Naive thymus-derived CD4-positive, alpha-beta T cell (primary cell): ENCODE measurements around the gene GPR158. TPM values are rescaled to one million over a fixed set of nuclear protein-coding genes. Genes with fewer than 3 reads are reported as not detected.
A peak's percentile ranks its signal among the peaks of the same experiment; 100 is the strongest.

Experiments
- ATAC-seq: fragments of 150-1000 bp; cut with Tn5 transposase; 2 replicates; pipeline ENCODE4 v1.10.0; 2021; ENCODE audit warnings: mild to moderate bottlenecking, moderate library complexity
- CTCF ChIA-PET: fragments of 350-600 bp; sonication (Branson Sonifier 250); formaldehyde crosslinking; loops from one replicate; lab custom pipeline; 2021; ENCODE audit warnings: antibody characterized with exemption; lab: Charles Lee
- POLR2A ChIA-PET: fragments of 350-600 bp; sonication (Branson Sonifier 250); formaldehyde crosslinking; loops from one replicate; lab custom pipeline; 2021; ENCODE audit warnings: antibody characterized with exemption, inconsistent platforms; lab: Charles Lee
- DNase-seq, 9 donors: peaks; one replicate each; pipeline versions ENCODE4 v3.0.0 to v3.0.0-alpha.2; 2020 to 2022; ENCODE audit warnings: mixed read lengths in 1 of 9
- H3K27ac ChIP-seq: one replicate; pipeline ENCODE4 v1.7.0; 2013; ENCODE audit warnings: mild to moderate bottlenecking, low read depth, low read length, moderate library complexity
- H3K27me3 ChIP-seq, 2 donors: one replicate each; pipeline ENCODE4 v1.7.0; 2013; ENCODE audit warnings: low read length in 2 of 2, mild to moderate bottlenecking in 2 of 2, moderate library complexity in 2 of 2; ENCODE audit not compliant: control insufficient read depth in 2 of 2, insufficient read depth in 2 of 2
- H3K36me3 ChIP-seq, 3 experiments: 1 replicate in 2 of 3; 2 replicates in 1 of 3; pipeline ENCODE4 v1.7.0; 2013; ENCODE audit warnings: low read length in 3 of 3, mild to moderate bottlenecking in 3 of 3, moderate library complexity in 1 of 3; ENCODE audit not compliant: insufficient read depth in 3 of 3, control insufficient read depth in 2 of 3
- H3K4me1 ChIP-seq, 2 donors: one replicate each; pipeline ENCODE4 v1.7.0; 2013; ENCODE audit warnings: low read length in 2 of 2, mild to moderate bottlenecking in 2 of 2, moderate library complexity in 1 of 2; ENCODE audit not compliant: control insufficient read depth in 2 of 2, insufficient read depth in 2 of 2
- H3K4me3 ChIP-seq: 2 replicates; pipeline ENCODE4 v1.7.0; 2013; ENCODE audit warnings: mild to moderate bottlenecking, low read length
- H3K9me3 ChIP-seq, 3 experiments: 1 replicate in 2 of 3; 2 replicates in 1 of 3; pipeline ENCODE4 v1.7.0; 2013; ENCODE audit warnings: low read length in 3 of 3; ENCODE audit not compliant: control insufficient read depth in 2 of 3
- H3K27ac Mint-ChIP-seq, 9 donors: one replicate each; pipeline ENCODE4 v1.8.0; 2020 to 2022; ENCODE audit warnings: mixed read lengths in 9 of 9, mild to moderate bottlenecking in 8 of 9, moderate library complexity in 5 of 9, inconsistent platforms in 2 of 9
- H3K27me3 Mint-ChIP-seq, 5 donors: one replicate each; pipeline ENCODE4 v1.8.0; 2021 to 2022; ENCODE audit warnings: mixed read lengths in 5 of 5, mild to moderate bottlenecking in 1 of 5
- H3K36me3 Mint-ChIP-seq, 5 donors: one replicate each; pipeline ENCODE4 v1.8.0; 2020 to 2022; ENCODE audit warnings: mixed read lengths in 5 of 5, mild to moderate bottlenecking in 3 of 5, inconsistent platforms in 1 of 5
- H3K4me1 Mint-ChIP-seq, 7 donors: one replicate each; pipeline ENCODE4 v1.8.0; 2020 to 2022; ENCODE audit warnings: mixed read lengths in 7 of 7, mild to moderate bottlenecking in 3 of 7, inconsistent platforms in 1 of 7
- H3K4me3 Mint-ChIP-seq, 10 donors: one replicate each; pipeline ENCODE4 v1.8.0; 2020 to 2022; ENCODE audit warnings: mild to moderate bottlenecking in 10 of 10, mixed read lengths in 10 of 10, moderate library complexity in 6 of 10, inconsistent platforms in 2 of 10
- H3K9me3 Mint-ChIP-seq, 11 donors: one replicate each; pipeline ENCODE4 v1.8.0; 2020 to 2022; ENCODE audit warnings: mixed read lengths in 11 of 11, mild to moderate bottlenecking in 4 of 11, inconsistent platforms in 1 of 11, moderate library complexity in 1 of 11
- intact Hi-C, 2 donors: fragments of 100-400 bp; cut with micrococcal nuclease; formaldehyde crosslinking; loops; one replicate each; pipeline ENCODE4 v1.15.1; 2023
- polyA plus RNA-seq, 2 donors: library from polyadenylated mRNA; unstranded; fragments of 300-500 nt; fragmentation: Illumina TruSeq; gene quantifications; one replicate each; pipeline ENCODE4 v1.2.3, GENCODE V29; 2021
- total RNA-seq, 6 experiments: library from RNA in 5 of 6; stranded (reverse) in 5 of 6; gene quantifications; 1 replicate in 5 of 6; 2 replicates in 1 of 6; pipeline ENCODE4 v1.2.3 and lab custom pipeline; 2021 to 2026

GPR158 gene
- total and polyA plus RNA-seq, 7 experiments from 2014 or later = not detected

- ATAC-seq (no peak), DNase-seq (no peak)
- Mint-ChIP-seq H3K36me3 (no peaks in the 10 kb centered on the region), H3K27ac (no peak overlapping the region), H3K27me3 (peaks cover 0 to 5% (median 0%) of the 10 kb centered on the region in 5 donors), H3K4me3 (no peak overlapping the region), H3K4me1 (peaks cover 0 to 4% (median 0%) of the 10 kb centered on the region in 7 donors), H3K9me3 (peaks cover 0 to 22% (median 11%) of the 10 kb centered on the region in 11 donors)
- POLR2A ChIA-PET = no interaction called here
- Histone ChIP-seq H3K4me3 (no peak overlapping the region), H3K4me1 (no peaks in the 10 kb centered on the region), H3K27me3 (no peaks in the 10 kb centered on the region), H3K9me3 (peaks cover 0 to 8% (median 0%) of the 10 kb centered on the region in 3 experiments), H3K27ac (no peak overlapping the region), H3K36me3 (no peaks in the 10 kb centered on the region)
- CTCF ChIA-PET = no interaction called here
- intact Hi-C loops = no loop called here
Measured at GRCh38 chr10:25383686-25384085, 208.9 kb downstream of the GPR158 start.

GRCh38 chr10:25384618-25385017 is 209.8 kb downstream of the GPR158 start:
- ATAC-seq (no peak), DNase-seq (no peak)
- Mint-ChIP-seq H3K27me3 (peaks cover 0 to 5% (median 0%) of the 10 kb centered on the region in 5 donors), H3K9me3 (peaks cover 1 to 22% (median 10%) of the 10 kb centered on the region in 11 donors), H3K4me3 (no peak overlapping the region), H3K4me1 (peaks cover 0 to 4% (median 0%) of the 10 kb centered on the region in 7 donors), H3K36me3 (no peaks in the 10 kb centered on the region), H3K27ac (no peak overlapping the region)
- Histone ChIP-seq H3K27me3 (no peaks in the 10 kb centered on the region), H3K4me1 (no peaks in the 10 kb centered on the region), H3K4me3 (no peak overlapping the region), H3K36me3 (no peaks in the 10 kb centered on the region), H3K27ac (no peak overlapping the region), H3K9me3 (peaks cover 0 to 8% (median 0%) of the 10 kb centered on the region in 3 experiments)
- intact Hi-C loops = no loop called here
- ChIA-PET CTCF (no interaction called here), POLR2A (no interaction called here)

GRCh38 chr10:25388188-25388861 is 213.5 kb downstream of the GPR158 start:
- Mint-ChIP-seq H3K9me3 (peaks cover 0 to 48% (median 17%) of the 10 kb centered on the region in 11 donors), H3K36me3 (no peaks in the 10 kb centered on the region), H3K4me1 (no peaks in the 10 kb centered on the region), H3K27ac (no peak overlapping the region), H3K4me3 (no peak overlapping the region), H3K27me3 (no peaks in the 10 kb centered on the region)
- Histone ChIP-seq H3K27me3 (no peaks in the 10 kb centered on the region), H3K4me3 (no peak overlapping the region), H3K9me3 (peaks cover 0 to 15% (median 0%) of the 10 kb centered on the region in 3 experiments), H3K36me3 (no peaks in the 10 kb centered on the region), H3K27ac (no peak overlapping the region), H3K4me1 (no peaks in the 10 kb centered on the region)
- CTCF ChIA-PET = no interaction called here
- ATAC-seq (no peak), DNase-seq (no peak)
- intact Hi-C loops = no loop called here
- POLR2A ChIA-PET = no interaction called here

- no peak for ATAC-seq
- CTCF ChIA-PET = no interaction called here
- Histone ChIP-seq H3K4me1 (no peaks in the 10 kb centered on the region), H3K36me3 (no peaks in the 10 kb centered on the region), H3K27ac (no peak overlapping the region), H3K9me3 (peaks cover 0 to 15% (median 0%) of the 10 kb centered on the region in 3 experiments), H3K27me3 (no peaks in the 10 kb centered on the region), H3K4me3 (no peak overlapping the region)
- H3K4me3 Mint-ChIP-seq = no peak overlapping the region
- no peak for DNase-seq
- POLR2A ChIA-PET = no interaction called here
- intact Hi-C loops = no loop called here
- no peaks in the 10 kb centered on the region for H3K4me1 Mint-ChIP-seq
- peaks cover 1 to 49% (median 19%) of the 10 kb centered on the region in 11 donors for H3K9me3 Mint-ChIP-seq
- H3K36me3 Mint-ChIP-seq = no peaks in the 10 kb centered on the region
- H3K27ac Mint-ChIP-seq = no peak overlapping the region
- H3K27me3 Mint-ChIP-seq = no peaks in the 10 kb centered on the region
Measured at GRCh38 chr10:25388862-25389206, 214.0 kb downstream of the GPR158 start.

- intact Hi-C loops = no loop called here
Measured at GRCh38 chr10:25390733-25391132, 215.9 kb downstream of the GPR158 start.

GRCh38 chr10:25392132-25392531 is 217.3 kb downstream of the GPR158 start:
- Mint-ChIP-seq H3K4me3 (peak overlapping the region in 1 of 10 donors; percentile 18), H3K4me1 (no peaks in the 10 kb centered on the region), H3K9me3 (peaks cover 4 to 39% (median 15%) of the 10 kb centered on the region in 11 donors), H3K36me3 (no peaks in the 10 kb centered on the region), H3K27ac (no peak overlapping the region), H3K27me3 (no peaks in the 10 kb centered on the region)
- H3K27ac ChIP-seq = no peak overlapping the region
- ChIA-PET CTCF (no interaction called here), POLR2A (no interaction called here)
- H3K9me3 ChIP-seq = peaks cover 0 to 15% (median 0%) of the 10 kb centered on the region in 3 experiments
- ATAC-seq = no peak
- no peak for DNase-seq
- no peaks in the 10 kb centered on the region for H3K27me3 ChIP-seq
- no peaks in the 10 kb centered on the region for H3K36me3 ChIP-seq
- H3K4me1 ChIP-seq = no peaks in the 10 kb centered on the region
- intact Hi-C loops = no loop called here
- H3K4me3 ChIP-seq = no peak overlapping the region

More at GRCh38 chr10:25390733-25391132, 215.9 kb downstream of the GPR158 start:
- Histone ChIP-seq H3K27me3 (no peaks in the 10 kb centered on the region), H3K27ac (no peak overlapping the region), H3K36me3 (no peaks in the 10 kb centered on the region), H3K4me1 (no peaks in the 10 kb centered on the region), H3K4me3 (no peak overlapping the region), H3K9me3 (peaks cover 0 to 15% (median 0%) of the 10 kb centered on the region in 3 experiments)
- no peak overlapping the region for H3K4me3 Mint-ChIP-seq
- H3K27me3 Mint-ChIP-seq = no peaks in the 10 kb centered on the region
- no peaks in the 10 kb centered on the region for H3K36me3 Mint-ChIP-seq
- ATAC-seq (no peak), DNase-seq (no peak)
- H3K27ac Mint-ChIP-seq = no peak overlapping the region
- no peaks in the 10 kb centered on the region for H3K4me1 Mint-ChIP-seq
- peaks cover 4 to 46% (median 19%) of the 10 kb centered on the region in 11 donors for H3K9me3 Mint-ChIP-seq
- ChIA-PET CTCF (no interaction called here), POLR2A (no interaction called here)

- Mint-ChIP-seq H3K36me3 (no peaks in the 10 kb centered on the region), H3K9me3 (peaks cover 5 to 30% (median 14%) of the 10 kb centered on the region in 11 donors), H3K27me3 (no peaks in the 10 kb centered on the region), H3K4me1 (no peaks in the 10 kb centered on the region), H3K4me3 (no peak overlapping the region), H3K27ac (no peak overlapping the region)
- Histone ChIP-seq H3K9me3 (peaks cover 0 to 8% (median 0%) of the 10 kb centered on the region in 3 experiments), H3K4me3 (no peak overlapping the region), H3K27ac (no peak overlapping the region), H3K36me3 (no peaks in the 10 kb centered on the region), H3K27me3 (no peaks in the 10 kb centered on the region), H3K4me1 (no peaks in the 10 kb centered on the region)
- CTCF ChIA-PET = no interaction called here
- POLR2A ChIA-PET = no interaction called here
- intact Hi-C loops = no loop called here
- DNase-seq = no peak
- ATAC-seq = no peak
Measured at GRCh38 chr10:25393621-25394020, 218.8 kb downstream of the GPR158 start.
